ENCODE results near the gene ZFAND3.

Gene ZFAND3

DNA sequence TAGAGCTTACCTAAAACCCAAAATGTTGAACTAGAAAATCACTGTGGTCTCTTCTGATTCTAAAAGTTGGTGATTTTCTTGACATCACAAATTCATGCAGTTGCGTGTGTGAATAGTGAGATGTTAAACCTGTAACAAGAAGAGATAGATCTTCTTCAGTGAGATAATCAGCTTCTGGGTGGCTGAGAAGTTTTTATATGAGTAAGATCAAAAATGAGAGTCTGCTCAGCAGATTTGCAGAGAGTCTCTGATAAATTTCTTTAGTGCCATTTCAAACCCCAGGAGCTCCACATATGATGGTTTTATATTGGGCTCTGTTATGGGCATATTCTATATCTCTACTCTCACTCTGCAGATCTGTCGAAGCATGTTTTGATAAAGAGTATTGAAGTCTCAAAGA, 185.4 kb downstream of the ZFAND3 start:
- DNase-seq (ENCODE audit: low read depth in 2 of 2), result no peak

DNA sequence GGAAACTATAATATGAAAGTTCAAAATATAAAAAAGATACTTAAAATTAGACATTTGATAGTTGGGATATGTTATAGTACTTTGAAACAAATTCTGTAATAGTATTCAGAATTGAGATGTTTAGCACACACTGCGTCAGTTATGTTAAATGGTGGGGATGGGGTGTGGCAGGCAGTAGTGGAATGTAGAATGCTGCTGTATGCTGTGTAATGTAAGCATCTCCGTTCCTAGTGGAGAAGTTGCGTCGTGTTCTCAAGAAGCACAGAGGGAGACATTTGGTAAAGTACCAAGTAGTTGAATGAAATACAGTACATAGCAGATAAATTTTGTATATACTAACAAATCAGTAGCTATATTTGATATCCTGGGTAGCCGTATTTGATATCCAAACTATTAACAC, 192.4 kb downstream of the ZFAND3 start:
- no peak for DNase-seq (ENCODE audit: low read depth in 2 of 2)

DNA sequence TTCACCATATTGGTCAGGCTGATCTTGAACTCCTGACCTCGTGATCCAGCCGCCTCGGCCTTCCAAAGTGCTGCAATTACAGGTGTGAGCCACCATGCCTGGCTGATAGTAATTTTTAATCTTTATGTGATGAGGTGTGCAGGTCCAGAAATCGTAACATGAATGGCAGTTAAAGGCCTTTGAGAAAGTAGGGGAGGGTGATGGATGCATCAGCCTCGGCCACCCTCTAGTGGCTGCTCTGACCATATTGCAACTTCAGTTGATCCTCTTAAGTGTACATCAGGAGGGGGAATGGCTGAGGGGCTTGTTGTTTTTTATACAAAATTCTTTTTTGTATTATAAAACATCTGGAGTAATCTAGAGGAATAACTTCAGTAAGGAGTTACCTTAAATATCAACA, 193.0 kb downstream of the ZFAND3 start:
- DNase-seq (ENCODE audit: low read depth in 2 of 2), result peak in 1 of 2 donors; percentile 8

DNA sequence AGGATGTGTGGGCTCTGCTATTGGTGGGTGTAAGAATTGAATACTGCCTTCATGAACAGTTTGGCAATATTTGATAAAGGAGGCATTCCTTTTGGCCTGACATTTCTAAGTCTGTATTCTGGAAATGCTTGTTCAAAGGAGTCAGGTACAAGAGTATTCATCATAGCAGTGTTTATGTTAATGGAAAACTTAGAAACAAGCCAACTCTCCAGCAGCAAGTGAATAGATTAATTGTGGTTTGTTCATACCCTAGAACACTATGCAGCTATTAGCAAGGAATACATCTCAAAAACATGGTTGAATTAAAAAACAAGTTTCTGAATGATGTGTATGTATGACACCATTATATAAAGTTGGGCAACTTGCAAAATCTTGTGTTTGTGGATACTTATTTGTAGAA, 195.8 kb downstream of the ZFAND3 start:
- DNase-seq (ENCODE audit: low read depth in 2 of 2), result no peak

DNA sequence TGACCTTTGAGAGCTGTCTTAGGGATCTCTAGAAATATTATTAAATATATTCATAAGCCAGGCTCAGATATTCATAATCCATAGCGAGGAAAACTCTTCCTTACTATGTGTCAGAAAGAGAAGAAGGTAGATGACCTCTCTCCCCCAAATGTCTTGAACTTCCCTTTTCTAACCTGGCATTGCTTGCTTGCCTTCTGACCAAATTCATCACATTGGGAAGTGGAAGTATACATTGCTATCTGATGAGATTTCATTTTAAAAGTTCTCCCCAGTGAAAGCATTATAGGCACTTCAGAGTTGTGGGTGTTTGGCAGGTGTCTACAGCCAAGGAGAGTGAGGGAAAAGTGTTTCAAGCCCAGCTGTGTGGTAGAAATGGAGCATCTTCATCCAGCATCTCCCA, 197.3 kb downstream of the ZFAND3 start:
- DNase-seq (ENCODE audit: low read depth in 2 of 2), result no peak

DNA sequence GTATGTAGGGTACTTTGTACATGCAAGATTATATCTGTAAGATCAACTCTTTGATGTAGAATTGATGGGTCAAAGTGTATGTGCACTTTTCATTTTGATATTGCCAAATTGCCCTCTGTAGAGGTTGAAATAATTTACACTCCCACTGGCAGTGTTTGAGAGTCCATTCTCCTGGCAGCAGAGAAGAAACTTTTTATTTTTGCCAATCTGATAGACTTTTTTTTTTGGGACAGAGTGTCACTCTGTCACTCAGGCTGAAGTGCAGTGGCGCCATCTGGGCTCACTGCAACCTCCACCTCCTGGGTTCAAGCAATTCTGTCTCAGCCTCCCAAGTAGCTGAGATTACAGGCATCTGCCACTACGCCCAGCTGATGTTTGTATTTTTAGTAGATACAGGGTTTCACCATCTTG, 199.2 kb downstream of the ZFAND3 start:
- no peak for DNase-seq (ENCODE audit: low read depth in 2 of 2)

DNA sequence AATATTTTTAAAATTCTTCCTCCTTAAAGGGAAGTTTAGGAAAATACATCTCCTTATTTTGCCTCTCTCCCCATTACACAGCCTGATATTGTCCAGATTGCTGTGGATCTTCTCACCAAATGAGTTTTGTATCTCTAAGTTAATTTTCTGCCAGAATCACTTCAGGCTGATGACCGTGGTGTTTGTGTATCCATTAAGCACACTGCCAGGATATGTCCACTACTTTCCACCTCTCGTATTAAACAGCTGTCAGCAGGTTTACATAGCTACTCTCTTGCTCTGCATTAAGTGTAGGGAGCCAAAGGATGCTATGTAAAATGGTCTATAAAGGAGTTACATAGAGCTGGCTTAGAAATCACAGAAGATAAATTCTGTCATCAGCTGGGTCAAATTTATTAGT, 201.1 kb downstream of the ZFAND3 start:
- no peak for DNase-seq (ENCODE audit: low read depth in 2 of 2)

DNA sequence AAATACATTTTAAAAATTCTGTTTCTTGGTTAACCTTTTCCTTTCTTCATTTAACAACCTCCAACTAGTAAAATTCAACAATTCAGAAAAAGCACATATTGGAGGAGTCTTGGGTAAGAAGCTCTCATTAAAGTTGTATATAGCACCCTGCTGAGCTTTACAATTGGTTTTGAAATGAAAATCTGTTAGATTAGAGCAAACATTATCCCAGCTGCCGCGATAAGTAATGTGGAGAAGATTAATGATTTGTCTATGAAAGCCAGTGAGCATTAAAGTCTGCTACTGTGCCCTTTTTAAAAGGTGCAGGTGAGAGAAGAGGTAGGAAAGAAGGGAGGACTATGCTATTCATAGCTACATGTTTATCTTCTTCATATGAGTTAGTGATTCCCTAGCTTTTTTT, 201.5 kb downstream of the ZFAND3 start:
- no peak for DNase-seq (ENCODE audit: low read depth in 2 of 2)

DNA sequence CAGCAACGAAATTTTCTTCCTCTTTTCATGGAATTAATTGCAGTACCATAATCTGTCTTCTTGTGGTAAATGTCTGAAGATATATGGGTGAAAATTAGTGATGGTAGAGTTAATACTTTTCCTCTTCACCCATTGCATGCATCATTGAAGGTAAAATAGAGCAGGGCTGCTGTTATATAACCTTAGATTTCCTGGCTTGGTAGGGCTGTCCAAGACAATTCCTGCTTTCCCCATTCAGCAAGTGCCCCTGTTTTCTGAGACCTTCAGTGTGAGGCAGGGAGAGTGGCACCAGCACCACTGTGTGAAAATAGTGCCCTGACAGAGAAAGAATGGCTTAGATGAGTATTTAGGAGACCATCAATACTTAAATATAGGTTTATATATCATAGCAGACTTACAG, 202.0 kb downstream of the ZFAND3 start:
- DNase-seq (ENCODE audit: low read depth in 2 of 2), result no peak

DNA sequence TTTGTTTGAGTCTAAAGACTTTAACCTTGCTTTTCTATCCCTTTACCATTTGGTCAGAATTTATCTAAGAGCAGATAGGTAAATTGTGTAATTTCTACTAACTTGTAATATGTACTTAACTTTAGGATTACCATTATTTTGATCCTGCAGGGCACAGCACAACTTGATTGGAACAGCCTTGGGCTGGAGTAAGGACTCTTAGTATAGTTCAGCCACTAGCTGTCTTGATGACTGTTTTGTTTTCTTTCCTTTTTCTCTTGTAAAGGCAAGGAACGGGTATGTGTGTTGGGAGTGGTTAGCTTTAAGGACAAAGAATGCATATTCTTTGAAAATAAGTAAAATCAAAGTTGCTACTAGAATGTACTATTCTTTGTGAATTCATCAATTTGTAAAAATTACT, 203.2 kb downstream of the ZFAND3 start:
- no peak for DNase-seq (ENCODE audit: low read depth in 2 of 2)

DNA sequence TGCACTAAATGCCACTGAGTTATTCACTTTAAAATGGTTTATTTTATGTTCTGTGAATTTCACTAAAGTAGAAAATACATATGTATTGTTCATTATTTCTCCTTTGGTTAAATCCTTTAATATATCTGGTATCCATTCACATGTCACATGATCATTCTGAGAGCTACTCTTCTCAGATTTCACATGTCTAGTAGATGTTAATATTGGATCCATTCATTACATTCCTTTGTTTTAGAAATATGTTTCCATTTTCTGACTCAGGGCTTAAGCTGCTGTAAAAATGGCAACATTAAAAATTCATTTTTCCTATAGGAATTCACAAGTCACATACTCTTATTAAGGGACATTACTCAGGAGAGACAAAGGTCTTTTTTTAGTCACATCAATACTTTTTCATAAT, 205.4 kb downstream of the ZFAND3 start:
- DNase-seq (ENCODE audit: low read depth in 2 of 2), result no peak

DNA sequence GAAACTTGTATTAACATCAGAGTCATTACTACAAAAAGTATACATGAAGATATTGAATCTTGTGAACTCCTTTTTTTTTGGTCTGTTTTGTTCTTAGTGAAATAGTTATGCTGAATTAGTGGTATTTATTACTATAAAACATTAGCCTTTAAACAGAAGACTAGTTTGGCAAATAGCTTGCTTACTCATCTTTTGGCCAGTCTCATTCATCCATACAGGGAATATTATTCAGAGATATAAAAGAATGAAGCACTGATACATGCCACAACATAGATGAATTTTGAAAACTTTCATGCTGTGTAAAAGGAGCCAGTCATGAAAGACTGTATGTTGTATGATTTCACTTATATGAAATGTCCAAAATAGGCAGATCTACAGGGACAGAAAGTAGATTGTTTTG, 205.9 kb downstream of the ZFAND3 start:
- no peak for DNase-seq (ENCODE audit: low read depth in 2 of 2)

DNA sequence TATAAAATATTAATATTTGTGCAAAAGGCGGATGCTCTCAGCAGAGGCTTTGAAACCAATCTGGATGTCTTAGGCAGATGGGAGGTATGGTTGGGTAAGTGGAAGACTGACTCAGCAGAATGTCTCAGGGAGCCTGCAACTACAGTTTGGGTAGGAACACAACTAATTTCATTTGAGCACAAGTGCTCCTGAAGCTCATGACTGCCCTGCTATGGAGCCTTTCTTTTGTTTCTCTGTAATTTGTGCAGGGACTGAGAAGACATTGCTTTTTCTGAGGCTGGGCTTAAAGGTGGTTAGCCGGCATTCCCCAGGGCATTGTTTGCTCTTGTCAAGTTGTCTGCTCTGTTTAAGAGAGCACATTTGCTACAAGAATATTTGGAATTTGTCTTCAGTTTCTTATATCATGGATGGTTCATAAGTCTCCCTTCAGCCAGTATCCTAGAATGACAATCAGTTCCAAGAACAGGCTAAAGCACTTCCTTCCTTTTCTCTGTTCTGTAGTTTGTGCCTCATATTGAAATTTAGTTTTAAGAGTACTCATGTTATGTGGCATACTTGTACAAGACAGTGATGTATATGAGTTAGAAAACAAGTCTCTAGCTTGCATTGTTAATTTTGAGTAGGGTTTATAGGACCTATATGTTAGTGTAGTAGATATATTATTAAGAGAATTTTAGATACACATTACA, 208.3 kb downstream of the ZFAND3 start:
- no peak for DNase-seq (ENCODE audit: low read depth in 2 of 2)

DNA sequence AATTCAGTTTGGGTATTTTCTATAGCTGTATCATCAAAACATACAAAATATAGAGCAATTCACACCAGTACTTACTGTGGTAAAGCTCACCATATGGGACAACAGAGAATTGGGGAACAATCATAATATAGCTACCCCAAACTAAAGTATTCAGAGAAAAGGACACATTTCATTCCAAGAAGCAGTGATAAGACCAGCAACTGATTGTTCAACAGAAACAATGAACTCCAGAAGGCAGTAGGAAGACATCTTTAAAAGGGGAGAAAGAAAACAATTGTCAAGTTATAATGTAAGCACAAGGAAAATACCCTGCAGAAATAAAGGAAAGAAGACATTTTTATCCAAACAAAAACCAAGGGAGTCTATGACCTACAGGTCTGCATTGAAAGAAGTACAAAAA, 210.9 kb downstream of the ZFAND3 start:
- DNase-seq (ENCODE audit: low read depth in 2 of 2), result no peak

DNA sequence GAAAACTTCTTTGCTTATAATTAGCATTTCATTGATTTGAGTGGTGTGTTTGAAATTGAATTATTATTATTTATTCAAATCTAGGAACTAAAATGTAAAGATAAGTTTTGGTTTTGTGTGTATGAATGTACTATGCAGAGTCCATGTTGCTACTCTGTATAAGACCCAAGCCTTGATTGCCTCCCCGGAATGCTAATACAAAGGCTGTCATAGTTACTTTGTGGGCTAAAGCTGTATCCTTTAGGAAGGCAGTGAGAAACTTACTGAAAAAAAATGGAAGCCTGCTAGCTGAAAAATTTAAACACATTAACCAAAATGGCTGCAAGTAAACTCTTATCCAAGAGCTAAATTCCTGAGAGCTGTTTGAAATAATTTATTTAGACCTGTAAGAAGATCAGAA, 213.3 kb downstream of the ZFAND3 start:
- no peak for DNase-seq (ENCODE audit: low read depth in 2 of 2)

DNA sequence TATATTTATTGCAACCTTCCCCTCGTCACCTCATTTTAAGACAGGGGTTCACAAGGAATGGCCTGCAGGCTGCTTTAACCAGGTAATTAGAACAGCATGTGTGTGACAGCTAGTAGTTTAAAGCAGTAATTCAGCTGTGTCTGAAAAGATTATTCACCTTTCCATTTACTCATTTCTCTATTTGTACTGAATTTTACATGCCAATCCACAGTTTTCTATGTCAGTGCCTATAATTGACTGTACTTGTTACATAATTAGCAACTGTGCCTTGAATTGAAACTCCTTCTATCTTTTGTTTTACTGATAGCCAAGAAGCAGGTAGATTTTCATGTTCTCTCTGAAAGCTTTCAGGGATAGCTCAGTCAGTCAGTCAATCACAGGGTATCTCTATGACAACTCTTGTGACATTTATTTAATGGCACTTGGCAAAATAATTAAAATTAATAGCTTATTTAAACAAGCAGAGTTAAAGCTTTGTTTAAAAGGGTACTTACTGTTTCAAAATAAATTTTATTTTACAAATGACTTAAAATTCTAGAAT, 214.0 kb downstream of the ZFAND3 start:
- no peak for DNase-seq (ENCODE audit: low read depth in 2 of 2)

DNA sequence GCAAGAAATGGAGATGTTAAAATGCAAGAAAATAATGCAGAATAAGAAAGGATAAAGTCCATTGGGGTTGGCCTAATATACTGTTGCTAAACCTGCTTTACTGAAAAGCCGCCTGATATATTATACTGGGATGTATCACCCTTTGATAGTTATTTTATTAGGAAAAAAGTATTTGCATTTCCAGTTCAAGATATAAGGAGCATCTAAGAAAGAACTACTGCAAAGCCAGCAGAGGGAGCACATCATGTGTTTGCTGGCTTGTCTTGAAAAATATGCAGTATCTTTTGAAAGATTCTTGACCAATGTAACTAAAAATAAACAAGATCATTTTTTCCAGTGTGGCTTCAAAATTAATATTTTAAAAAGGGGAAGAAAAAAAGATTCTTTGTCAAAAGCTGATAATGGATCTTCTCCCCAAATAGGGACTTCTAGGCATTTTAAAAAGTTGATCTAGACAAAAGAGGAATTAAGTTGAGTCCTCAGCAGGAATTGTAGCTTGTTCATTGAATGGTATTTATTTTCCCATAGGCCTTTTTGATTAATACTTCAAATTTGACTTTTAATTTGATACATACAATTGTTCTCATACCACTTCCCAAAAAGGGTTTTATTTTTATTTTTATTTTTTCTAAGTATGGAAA, 214.9 kb downstream of the ZFAND3 start:
- DNase-seq (ENCODE audit: low read depth in 2 of 2), result no peak

DNA sequence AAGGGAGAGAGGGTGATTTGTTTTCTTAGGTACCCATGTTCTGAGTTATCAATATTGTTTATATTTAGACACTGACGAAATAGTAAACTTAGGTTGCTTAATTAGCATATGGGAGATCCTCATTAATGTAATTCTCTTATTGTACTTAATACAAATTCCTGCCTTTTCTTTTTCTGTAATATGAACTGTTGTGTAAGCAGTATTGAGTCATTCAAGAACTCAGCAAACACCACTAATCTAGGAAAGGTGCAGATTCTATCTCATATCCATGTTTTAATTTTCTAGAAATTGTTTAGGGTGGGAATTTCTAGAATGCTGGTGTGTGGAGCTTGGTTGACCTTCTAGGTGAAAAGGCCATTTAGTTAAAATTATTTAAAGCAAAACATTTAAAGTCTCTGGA, 216.0 kb downstream of the ZFAND3 start:
- DNase-seq (ENCODE audit: low read depth in 2 of 2), result no peak

DNA sequence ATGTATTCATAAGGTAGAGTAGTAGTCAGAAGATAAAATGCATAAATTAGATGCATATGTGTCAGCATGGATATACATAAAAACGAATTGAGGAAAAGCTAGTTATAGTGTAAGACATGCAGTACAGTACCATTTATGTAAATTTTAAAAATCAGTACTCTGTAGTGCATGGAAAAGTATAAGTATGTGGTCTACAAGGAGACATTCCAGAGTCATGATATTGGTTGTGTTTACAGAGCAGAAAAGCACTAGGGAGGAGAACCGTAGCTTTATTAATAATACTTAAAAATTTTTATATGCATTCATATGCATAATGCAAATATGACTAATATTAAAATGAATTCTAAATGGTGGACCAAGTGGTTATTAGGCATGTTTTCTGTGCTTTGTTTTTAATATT, 220.0 kb downstream of the ZFAND3 start:
- no peak for DNase-seq (ENCODE audit: low read depth in 2 of 2)

DNA sequence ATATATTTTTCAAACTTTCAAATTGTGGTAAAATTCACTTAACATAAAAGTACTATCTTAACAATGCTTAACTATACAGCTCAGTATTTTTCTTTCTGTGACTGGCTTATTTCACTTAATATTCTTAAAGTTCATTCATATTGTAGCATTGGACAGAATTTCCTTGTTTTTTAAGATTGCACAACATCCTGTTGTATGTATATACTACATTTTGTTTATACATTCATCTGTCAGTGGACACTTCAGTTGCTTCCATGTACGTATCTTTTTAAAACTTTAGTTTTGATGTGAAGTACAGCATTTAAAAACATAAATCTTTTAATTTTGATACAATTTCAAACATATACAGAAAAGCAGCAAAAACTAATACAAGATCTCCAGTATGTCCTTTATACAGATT, 220.7 kb downstream of the ZFAND3 start:
- DNase-seq (ENCODE audit: low read depth in 2 of 2), result no peak

DNA sequence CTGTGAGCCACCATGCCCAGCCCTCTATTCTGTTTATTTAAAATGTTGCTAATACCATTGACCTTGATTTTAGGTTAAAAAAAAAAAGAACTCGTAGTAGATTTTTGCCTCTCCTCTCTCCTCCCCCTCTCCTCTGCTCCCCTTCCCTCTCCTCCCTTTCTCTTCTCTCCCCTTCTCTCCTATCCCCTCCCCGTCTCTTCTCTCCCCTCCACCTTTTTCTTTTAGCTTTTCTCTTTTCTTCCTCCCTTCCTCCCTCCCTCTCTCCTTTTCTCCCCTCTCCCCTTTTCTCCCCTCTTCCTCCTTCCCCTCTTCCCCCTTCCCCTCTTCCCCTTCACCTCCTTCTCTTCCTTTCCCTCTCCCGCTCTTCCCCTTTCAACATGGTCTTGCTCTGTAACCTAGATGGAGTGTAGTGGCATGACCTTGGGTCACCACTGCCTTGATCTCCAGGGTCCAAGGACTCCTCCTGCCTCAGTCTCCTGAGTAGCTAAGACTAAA, 223.8 kb downstream of the ZFAND3 start:
- no peak for DNase-seq (ENCODE audit: low read depth in 2 of 2)

DNA sequence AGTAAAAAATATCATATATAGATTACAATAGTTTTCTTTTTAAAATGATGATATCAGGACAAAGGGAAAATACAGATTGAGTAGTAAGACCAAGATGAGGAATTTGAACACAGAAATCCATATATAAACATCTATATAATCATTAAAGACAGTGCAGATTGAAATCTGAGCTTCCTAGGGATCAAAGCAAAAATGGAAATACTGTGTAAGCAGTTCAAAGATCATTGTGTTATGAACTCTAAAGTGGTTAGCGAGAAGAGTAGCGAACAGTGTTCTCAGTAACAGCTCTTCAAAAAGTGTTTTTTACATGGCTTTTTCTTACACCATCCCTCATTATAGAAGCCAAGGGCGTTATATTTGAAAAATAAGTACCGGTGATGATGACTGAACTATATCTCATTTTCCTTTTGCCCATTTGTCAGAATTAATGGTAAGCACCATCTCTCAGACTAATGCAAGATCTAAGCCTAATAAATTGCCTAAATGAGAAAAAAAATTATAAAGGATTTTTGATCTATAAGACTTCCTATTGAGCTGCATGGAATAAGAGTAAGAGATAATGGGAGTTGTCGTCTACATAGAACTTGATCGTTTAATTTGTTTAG, 226.3 kb downstream of the ZFAND3 start:
- DNase-seq (ENCODE audit: low read depth in 2 of 2), result no peak

DNA sequence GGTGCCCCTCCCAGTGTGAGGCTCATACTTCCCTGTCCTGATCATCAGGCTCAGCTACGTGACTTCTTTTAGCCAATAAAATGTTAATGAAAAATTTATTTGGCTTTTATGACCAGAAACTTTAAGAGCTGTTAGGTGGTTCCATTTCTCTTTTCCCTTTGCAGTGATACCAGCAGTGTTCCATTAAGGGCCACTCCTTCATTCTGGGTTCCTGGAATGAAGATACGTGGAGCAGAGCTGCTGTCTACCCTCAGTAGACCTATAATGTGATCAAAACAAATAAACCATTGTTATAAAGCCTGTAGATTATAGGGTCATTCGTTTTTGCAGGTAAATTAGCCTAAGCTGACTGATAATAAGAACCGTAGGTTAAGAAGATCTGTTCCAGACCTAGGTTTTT, 228.0 kb downstream of the ZFAND3 start:
- DNase-seq (ENCODE audit: low read depth in 2 of 2), result no peak
